GM12801 (cell line): ENCODE results near the gene MOGAT3.

ENCODE experiments used
- TF ChIP-seq, protein P1 (sequence below): IDR thresholded peaks from one replicate; pipeline ENCODE4 v1.5.1; 2011; ENCODE audit warnings: control low read depth; ENCODE audit not compliant: insufficient read length; ENCODE audit errors: extremely low read depth

The MOGAT3 gene

DNA sequence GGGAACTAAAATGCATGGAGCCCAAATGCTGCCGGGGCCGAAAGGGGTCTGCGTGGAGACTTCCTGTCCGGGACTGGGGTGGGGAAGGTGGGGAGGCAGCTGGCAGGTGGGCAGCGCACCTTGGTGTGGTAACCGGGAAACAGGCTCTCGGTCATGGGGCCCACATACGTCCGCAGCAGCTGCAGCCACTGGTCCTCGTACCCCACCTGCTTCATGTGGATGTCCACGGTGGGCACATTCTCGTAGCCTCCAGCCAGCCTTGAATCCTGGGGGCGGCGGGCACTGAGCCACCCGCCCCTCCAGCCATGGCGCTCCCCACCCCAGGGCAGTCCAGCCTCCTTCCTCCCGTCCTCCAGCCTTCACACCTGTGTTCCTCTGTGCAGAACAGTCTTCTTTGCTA lies 6.6 kb upstream of the MOGAT3 start:
- TF ChIP-seq, protein P1, sequence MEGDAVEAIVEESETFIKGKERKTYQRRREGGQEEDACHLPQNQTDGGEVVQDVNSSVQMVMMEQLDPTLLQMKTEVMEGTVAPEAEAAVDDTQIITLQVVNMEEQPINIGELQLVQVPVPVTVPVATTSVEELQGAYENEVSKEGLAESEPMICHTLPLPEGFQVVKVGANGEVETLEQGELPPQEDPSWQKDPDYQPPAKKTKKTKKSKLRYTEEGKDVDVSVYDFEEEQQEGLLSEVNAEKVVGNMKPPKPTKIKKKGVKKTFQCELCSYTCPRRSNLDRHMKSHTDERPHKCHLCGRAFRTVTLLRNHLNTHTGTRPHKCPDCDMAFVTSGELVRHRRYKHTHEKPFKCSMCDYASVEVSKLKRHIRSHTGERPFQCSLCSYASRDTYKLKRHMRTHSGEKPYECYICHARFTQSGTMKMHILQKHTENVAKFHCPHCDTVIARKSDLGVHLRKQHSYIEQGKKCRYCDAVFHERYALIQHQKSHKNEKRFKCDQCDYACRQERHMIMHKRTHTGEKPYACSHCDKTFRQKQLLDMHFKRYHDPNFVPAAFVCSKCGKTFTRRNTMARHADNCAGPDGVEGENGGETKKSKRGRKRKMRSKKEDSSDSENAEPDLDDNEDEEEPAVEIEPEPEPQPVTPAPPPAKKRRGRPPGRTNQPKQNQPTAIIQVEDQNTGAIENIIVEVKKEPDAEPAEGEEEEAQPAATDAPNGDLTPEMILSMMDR, result no peak

DNA sequence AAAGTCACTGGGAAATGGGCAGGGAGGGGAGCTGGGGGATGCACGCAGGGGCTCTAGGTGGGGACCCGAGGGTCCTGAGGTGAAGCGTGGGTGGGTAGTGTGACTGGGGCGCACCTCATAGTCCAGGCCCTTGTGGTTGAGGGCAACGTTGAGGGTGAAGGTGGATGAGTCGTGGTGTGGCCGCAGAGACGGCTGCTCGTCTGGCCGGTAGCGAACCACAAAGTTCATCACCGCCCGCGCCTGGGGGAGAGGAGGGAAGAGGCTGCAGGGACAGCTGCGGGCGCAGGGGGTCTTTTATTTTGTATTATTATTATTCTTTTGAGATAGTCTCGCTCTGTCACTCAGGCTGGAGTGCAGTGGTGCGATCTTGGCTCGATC lies 5.8 kb upstream of the MOGAT3 start:
- TF ChIP-seq, protein P1, result no peak

DNA sequence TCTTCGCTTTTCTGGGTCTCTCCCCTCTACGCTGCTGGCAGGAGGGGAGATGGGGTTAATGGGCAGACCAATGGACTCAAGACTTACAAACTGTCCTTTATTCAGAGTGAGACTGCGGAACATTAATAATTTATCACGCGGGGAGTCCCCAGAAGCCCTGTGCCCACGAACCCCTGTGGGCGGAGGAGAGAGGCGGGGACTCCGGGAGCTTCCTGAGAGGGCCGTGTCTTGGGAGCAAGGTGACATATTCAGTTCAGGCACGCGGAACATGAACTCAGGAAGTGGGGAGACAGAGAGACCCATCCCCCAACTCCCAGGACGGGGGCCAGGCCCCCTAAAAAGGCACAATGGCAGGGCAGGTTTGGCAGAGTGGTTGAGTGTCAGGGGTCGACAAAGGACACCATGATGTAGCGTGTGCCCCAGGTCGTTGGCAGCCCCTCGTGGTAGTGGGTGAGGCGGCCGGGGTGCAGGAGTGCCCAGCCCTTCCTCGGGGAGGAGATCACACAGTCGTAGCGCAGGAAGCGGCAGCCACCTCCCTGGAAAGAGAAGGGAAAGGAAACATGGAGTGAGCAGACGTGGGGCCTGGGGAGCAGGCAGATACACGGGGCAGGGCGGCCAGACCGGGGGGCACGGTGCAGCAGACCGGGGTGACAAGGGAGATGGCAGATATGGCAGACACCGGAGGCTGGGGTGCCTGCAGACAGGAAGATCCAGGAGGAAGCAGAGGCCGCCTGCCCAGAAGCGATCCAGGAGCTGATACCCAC lies 5.2 kb upstream of the MOGAT3 start:
- TF ChIP-seq, protein P1, result no peak

DNA sequence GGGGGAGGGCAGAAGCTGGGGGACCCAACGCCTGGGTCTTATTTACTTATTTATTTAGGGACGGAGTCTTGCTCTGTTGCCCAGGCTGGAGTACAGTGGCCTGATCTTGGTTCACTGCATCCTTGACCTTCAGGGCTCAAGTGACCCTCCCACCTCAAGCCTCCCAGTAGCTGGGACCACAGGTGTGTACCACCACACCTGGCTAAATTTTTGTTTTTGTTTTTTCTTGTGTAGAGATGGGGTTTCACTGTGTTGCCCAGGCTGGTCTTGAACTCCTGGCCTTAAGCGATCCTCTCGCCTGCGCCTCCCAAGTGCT lies 1.7 kb upstream of the MOGAT3 start:
- TF ChIP-seq, protein P1, result no peak

DNA sequence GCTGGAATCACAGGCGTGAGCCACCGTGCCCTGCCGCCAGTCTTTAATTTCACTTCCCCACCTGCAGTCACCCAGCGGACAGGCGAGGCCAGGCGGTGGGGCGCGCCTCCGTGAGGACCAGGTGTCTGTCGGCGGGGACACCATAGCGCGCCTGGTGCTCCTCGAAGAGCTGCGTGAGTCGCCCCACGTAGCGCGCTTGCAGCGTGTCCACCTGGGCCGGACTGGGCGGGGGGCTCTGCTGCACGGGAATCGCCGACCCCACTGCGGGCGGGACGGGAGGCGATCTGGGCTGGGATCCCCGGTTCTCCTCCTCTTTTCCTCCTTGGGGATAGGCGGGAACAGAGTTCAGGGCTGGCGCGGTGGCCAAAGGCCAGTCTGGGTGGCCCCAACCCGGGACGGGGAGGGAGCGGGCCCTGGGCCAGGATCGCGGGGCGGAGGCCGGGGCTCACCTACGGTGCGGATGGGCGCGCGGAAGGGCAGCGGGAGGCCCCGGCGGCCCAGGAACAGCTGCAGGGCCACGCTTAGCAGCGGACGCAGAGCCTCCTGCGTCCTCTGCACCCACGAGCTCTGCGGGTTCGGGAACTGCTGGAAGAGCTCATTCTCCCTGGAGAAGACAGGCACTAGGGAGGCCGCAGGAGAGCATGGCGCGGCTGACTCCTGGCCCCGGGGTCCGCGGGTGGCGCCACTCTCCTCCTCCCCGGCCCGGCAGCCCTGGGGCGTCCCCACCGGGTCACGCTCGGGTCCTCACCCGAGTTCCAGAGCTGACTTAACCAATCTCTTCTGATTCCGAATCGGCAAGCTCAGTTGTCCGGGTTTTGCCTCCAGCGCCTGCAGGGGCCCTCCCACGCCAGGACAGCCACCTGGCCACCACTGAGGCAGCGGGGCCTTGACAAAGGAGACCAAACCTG lies 1.1 kb upstream of the MOGAT3 start:
- TF ChIP-seq, protein P1, result no peak

DNA sequence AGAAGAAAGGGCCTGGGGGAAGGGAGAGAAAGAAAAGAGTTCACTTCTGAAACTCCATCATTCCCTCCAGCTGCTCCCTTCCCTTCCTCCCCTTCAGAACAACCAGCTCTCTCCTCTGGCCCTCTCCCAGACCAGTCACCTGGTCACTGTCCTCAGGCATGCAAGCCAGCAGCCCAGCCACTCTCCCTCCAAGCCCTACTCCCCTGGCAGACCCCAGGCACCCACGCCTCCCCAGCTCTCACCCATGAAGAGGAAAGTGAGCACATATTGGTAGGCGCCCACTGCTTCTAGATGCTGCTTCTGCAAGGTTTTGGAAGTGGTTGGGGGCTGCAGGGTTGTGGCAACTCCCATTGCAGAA lies 353 bp downstream of the MOGAT3 start:
- TF ChIP-seq, protein P1, result no peak

DNA sequence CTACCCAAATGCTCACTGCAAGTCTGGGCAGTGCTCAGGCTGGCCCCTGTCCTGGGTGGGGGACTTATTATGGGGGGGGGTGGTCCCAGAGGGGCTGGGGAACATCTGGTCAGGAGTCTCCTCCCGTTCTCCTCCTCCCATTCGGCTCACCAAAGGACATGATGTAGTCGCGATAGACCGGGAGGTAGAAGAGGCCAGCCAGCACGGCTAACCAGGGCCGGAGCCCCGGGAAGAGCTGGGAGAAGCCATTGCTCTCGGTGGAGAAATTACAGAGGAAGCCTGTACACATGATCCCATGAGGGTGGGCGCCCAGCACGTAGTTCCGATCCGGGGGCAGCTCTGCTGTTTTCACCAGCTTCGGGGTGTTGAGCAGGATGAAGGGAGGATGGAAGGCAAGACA lies 2.4 kb downstream of the MOGAT3 start:
- TF ChIP-seq, protein P1, result no peak
